NCI-H1092 (cell line): ENCODE data around the gene CRAT.

Source experiments
- DNase-seq: peaks from one replicate; lab custom pipeline; 2025; lab: John Stamatoyannopoulos, UW

Gene CRAT

GRCh38 chr9:129109952-129110739 lies 447 bp downstream of the CRAT start:
- DNase-seq, result no peak

GRCh38 chr9:129109537-129109903 lies 1.1 kb downstream of the CRAT start:
- DNase-seq, result no peak

GRCh38 chr9:129108805-129109536 lies 1.6 kb downstream of the CRAT start:
- DNase-seq, result no peak

- DNase-seq, result no peak
Observed at GRCh38 chr9:129108083-129108804, 2.3 kb downstream of the CRAT start.

GRCh38 chr9:129107651-129108050 lies 2.9 kb downstream of the CRAT start:
- DNase-seq, result no peak

GRCh38 chr9:129105857-129106694 lies 4.5 kb downstream of the CRAT start:
- no peak for DNase-seq

GRCh38 chr9:129104051-129104450 lies 6.5 kb downstream of the CRAT start:
- no peak for DNase-seq

- DNase-seq, result no peak
Observed at GRCh38 chr9:129103595-129103965, 7.0 kb downstream of the CRAT start.

GRCh38 chr9:129102791-129103594 lies 7.6 kb downstream of the CRAT start:
- no peak for DNase-seq

GRCh38 chr9:129102095-129102525 lies 8.5 kb downstream of the CRAT start:
- DNase-seq, result no peak

GRCh38 chr9:129101279-129101678 lies 9.3 kb downstream of the CRAT start:
- no peak for DNase-seq

GRCh38 chr9:129100383-129101169 lies 10.0 kb downstream of the CRAT start:
- DNase-seq, result no peak

- no peak for DNase-seq
Observed at GRCh38 chr9:129098328-129098727, 12.3 kb downstream of the CRAT start.

GRCh38 chr9:129097671-129098306 lies 12.8 kb downstream of the CRAT start:
- no peak for DNase-seq

GRCh38 chr9:129095908-129096307 lies 14.7 kb downstream of the CRAT start:
- no peak for DNase-seq

GRCh38 chr9:129095170-129095667 lies 15.4 kb downstream of the CRAT start:
- no peak for DNase-seq

GRCh38 chr9:129094387-129095169 lies 16.0 kb downstream of the CRAT start:
- DNase-seq, result no peak

GRCh38 chr9:129093602-129094386 lies 16.8 kb downstream of the CRAT start:
- DNase-seq, result no peak
